NCI-H1417 (cell line): ENCODE results near the gene BEX4.
"Not testable (repeated sequence)": the region's sequence is repeated elsewhere in the genome, so short reads cannot be mapped to it uniquely, and the experiment has no call there.

ENCODE experiments used
- DNase-seq, 3 experiments: peaks; one replicate each; lab custom pipeline; 2025; lab: John Stamatoyannopoulos, UW

The BEX4 gene, protein sequence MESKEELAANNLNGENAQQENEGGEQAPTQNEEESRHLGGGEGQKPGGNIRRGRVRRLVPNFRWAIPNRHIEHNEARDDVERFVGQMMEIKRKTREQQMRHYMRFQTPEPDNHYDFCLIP

DNA sequence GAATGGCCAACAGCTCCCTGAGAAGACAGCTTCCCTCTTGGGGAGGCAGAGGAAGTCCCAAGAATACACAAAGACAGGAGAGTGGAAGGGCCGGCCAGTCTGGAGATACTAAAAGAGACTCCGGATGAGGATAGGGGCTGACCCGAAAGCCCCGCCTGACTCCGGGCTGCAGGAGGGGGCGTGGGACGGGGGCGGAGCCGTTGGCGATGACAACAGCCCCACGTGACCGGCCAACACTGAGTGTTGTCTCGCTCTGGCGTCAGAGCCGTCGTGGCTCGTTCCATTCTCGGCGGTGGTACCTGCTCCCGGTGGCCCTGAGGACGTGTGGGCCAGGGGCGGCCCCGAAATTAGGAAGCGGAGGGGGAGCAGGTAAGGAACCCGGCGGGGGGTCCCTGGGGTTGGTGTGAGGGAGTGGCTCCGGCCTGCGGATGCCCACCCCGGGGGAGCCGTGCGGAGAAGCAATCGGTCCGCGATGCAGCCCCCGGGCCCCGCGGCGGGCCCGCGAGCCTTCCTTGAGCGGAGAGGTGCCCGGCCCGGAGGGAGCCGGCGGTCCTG, at the start of gene BEX4:
BEX4 (plus strand) TSS at position 239 of the 555 bp plus-strand sequence. CDS start 1,046 bp downstream, outside the sequence.
- DNase-seq, result peak; percentile 53 to 84 (median 77)

DNA sequence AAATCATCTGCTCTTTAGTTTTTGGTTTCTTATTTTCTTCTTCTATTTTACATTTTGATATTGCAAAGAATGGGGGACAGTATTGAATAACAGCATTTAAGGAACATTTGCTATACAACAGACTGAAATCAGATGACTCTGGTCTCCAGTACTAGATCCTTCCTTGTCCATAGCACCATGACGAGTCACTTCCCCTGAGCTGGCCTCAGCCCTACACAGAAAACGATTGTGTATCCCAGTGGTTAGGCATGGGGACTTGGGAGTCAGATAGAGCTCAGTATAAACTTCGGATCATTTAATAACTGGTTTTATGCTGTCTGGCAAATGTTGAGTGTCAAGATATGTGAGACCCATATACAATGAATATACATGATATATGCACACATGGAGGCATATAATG, 44.7 kb upstream of the BEX4 start:
- DNase-seq, result no peak

DNA sequence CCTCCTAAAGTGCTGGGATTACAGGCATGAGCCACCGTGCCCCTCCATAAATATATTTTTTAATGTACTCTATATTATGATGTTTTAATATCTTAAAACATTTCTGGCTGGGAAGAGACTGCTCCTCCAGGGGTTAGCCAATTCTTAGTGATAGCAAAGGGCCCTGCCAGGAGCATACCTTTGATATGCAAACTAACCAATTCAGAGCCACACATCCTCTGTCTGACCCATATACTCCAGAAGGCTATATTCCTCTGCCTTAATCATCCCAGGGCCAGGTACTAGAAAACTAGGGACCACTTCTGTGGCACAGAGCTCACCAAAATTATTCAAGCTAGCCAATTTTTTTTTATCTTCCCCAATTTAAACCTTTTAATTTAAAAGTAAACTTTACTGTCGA, 43.6 kb upstream of the BEX4 start:
- DNase-seq, result no peak

DNA sequence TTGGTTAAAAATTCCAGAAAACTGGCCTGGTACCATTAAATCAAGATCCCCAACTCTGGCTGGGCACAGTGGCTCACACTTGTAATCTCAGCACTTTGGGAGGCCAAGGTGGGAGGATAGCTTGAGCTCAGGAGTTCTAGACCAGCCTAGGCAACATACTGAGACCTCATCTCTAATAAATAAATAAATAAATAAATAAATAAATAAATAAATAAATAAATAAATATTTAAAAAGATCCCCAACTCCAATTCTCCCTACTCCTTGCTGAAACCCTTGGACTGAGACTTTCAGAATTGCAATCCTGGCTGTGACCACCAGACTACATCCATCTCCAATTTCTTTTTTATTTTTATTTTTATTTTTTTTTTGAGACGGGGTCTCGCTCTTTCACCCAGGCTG, 39.7 kb upstream of the BEX4 start:
- not testable (repeated sequence) for DNase-seq

DNA sequence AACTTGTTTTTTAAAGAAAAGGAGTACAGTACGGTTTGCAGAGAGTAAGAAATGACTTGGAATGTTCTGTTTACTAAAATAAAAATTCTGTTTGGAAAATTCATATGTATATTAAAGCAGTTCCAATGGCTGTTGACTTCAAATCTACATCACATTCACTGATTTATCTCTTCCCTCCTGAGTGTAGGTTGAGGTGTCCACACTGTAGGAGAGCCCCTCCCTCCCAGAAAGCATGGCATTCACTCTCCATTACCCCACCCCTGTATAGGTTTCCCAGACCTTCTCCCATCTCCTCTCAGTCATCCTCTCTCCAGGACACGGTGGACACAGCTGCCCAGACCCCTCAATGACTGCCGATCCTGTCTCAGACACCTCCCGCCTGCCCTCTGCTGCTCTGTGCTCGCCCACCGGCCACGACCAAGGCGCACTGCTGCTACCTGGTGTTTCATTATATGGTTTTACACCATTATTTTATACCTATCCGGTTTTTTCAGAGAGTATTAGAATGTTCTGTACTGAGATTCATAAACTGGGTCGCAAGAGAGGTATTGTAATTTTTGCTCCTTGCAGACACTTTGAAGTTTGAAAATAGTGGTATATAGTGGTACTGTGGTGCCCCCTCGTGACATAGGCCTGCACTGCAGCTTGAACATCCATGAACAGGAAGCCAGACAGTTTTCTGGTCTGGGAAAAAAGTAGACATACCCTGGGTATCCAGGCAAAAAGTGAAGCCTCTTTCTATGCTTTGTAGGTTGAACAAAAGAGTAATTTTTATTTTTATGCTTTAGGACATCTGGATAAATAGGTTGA, 38.8 kb upstream of the BEX4 start:
- peak; percentile 39 to 73 (median 56) for DNase-seq

DNA sequence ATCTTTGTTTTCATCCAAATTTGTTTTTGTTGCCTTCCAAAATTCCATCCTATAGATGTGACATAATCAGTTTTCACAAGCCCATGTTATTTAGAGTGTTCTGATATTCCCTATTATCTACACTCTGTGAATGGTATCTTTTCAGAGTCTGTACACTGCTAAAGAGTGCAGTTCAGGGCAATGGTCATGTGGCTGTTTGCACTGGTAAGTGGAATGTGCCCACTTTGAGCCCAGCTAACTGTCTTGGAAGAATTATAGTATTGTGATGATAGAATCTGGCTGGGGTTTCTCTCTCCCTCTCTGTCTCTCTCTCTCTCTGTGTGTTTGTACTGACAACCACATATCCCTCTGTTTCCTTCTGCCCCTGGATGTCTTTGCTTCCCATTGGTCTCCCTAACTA, 37.4 kb upstream of the BEX4 start:
- DNase-seq, result no peak

DNA sequence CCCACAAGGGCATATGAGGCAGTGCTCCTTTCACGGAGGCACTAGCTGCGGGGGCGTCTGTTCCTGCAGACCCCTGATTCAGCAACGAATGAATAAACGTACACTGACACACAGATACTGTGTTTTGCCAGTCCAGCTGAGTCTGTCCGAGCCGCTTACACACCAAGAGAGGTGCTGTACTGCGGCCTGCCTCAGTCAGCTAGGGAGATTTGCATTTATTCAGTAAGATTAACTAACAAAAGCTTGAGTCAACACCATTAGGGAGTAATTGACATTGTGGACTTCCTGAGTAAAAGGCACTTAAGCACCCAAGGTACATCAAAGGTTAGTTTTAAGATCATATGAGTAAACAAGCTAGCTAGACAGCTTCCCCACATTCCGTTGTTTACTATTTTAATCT, 31.0 kb upstream of the BEX4 start:
- peak in 2 of 3 experiments; percentile 15 to 73 for DNase-seq

DNA sequence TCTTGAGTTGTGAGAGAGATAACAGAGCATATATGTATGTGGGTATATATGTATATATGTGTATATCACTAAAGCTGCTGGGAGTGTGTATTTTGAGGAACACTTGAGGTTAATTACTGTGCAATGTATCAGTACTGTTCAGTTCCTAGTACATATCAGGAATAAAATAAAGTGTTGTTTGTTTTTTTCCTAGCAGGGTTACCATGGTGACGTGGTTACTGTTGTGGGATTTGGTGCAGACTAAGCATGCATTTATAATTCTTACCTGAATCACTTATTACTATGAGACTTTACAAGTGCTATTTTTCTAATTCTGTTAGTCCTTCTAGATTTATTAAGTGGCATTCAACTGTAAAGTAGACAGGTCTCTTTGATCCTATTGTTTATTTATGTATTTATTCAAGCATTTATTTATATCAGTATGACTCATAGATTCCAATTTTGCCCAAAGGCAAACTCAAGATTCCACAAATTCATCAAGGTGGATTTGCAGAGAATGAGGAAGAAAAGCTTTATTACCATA, 26.9 kb upstream of the BEX4 start:
- DNase-seq, result peak in 1 of 3 experiments; percentile 51

DNA sequence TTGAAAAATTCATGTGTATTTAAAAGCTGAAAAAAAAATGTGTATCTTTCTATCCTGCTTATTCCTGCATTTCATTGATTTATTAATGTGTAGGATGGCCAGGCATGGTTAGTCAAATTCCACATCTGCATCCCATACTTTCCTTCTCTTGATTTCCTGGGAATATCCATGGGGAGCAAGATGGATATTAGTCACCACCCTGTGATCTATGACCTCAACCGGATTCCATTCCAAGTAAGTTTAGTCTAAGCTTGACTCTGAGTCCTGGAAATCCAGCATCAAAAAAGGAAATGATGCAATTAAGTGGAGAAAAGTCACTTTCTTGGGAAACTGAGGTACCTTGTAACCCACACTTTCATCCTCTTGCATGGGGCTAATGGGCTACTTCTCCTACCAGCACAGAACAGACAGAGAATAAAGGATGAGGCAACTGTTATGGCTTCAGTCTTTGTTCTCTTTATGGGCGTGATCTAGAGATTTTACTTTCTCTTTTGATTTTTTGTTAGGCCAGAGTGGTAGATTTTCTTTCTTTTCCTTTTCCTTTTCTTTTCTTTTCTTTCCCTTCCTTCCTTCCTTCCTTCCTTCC, 17.1 kb upstream of the BEX4 start:
- no peak for DNase-seq

DNA sequence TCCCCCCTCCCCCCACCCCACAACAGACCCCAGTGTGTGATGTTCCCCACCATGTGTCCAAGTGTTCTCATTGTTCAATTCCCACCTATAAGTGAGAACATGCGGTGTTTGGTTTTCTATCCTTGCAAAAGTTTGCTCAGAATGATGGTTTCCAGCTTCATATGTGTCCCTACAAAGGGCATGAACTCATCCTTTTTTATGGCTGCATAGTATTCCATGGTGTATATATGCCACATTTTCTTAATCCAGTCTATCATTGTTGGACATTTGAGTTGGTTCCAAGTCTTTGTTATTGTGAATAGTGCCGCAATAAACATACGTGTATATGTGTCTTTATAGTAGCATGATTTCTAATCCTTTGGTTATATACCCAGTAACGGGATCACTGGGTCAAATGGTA, 16.2 kb upstream of the BEX4 start:
- not testable (repeated sequence) for DNase-seq

DNA sequence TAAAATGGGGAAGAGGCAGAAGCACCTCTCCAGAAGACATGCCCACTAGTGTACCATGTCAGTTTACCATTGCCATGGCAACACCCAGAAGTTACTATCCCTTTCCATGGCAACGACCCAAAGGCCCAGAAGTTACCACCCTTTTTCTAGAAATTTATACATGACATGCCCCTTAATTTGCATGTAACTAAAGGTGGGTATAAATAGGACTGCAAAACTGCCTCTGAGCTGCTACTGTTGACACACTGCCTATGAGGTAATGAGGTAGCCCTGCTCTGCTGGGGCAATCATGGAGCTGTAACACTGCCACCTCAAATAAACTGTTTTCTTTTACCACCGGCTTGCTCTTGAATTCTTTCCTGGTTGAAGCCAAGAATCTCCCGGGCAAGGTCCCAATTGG, 13.9 kb upstream of the BEX4 start:
- no peak for DNase-seq

DNA sequence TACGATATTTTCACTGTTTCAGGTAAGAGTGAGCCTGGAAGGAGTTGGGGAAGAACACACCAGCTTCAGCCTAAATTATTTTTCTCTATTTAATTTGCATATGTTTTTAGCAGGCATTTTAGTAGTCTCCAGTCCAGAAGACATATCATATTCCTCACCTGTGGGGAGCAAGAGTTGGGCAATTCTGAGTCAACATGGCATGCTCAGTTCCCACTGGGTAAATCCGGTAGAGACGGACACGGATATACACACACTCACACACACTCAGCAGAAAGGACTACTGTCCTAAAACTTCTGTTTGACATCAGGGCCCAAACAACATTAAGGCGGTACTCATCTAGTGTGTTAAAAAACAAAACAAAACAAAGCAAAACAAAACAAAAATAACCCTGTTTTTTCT, 4.9 kb upstream of the BEX4 start:
- DNase-seq, result no peak

DNA sequence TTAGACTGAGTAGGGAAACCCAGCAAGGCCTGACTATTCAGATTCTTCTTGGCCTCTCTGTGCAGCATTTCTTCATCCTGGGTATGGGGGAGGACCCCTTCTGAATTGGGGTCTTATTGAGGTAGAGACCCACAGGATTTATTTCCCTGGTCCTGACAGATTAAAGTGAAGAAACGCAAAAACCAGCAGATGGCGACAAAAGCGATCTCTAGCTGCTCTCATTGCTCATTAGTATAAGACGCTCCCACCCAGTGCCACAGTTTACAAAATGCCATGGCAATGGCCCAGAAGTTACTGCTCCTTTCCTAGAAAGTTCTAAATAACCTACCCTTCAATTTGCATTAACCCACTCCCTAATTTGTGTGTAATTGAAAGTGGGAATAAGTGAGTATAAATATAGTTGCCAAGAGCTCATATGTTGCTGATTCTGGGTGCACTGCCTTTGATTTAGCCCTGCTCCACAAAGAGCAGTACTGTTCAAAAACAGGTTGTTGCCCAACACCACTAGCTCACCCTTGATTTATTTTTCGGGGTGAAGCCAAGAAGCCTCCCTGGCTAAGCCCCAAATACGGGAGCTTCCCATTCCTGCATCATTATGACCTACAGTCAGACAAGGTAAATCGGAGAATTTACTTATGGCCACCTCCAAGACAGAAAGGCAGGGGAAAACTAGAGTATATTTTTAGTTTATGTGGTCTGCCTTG, 3.7 kb upstream of the BEX4 start:
- peak; percentile 34 to 77 (median 51) for DNase-seq

DNA sequence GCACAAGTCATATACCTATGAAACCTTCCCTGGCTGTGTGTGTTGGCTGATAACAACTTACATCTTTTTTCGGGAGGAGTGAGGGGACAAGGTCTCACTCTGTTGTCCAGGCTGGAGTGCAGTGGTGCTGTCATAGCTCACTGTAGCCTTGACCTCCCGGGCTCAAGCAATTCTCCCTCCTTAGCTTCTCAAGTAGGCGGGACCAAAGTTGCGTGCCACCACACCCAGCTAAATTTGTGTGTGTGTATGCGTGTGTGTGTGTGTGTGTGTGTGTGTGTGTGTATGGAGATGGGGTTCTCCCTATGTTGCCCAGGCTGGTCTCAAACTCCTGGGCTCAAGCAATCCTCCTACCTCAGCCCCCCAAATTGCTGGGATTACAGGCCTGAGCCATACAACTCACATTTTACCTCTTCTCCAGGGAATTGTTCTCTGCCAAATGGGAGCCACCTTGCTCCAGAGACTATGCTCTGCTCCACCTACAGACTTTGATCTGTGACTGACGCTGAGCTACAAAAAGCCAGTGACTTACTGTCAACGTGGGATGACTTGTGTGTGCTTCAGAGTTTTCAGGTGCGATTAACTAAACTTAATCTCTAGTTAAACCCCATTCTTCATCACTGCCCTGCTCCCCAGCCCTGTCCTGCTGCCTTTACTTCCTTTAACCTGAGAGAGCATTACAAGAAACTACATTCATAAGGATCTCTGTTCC, 2.0 kb upstream of the BEX4 start:
- DNase-seq, result no peak

DNA sequence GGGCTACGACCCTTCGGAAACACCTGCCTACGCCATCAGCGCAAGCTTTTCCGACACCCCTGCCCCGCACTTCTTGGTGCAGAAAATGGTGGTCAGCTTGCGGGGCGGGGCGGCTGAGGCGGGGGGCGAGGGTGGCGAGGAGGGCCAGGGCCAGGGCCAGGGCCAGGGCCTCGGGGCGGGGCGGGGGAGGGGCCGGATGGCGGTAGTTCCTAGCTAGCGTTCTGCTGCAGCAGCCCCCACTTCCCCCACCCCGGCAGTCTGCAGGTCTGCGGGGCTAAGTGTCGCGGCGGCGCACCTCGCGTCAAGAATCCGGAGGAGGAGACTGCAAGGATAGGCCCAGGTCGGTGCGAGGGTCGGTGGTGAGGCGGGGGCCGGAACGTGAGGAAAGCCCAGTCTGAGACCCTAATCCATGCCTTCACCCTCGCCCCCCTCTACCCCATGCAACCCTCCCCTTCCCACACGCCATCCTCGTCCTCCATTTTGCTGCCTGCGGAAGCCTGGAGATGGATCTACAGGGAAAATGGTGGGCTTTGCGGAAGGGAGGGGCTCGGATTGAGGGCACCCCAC, 600 bp downstream of the BEX4 start:
- peak; percentile 9 to 77 (median 74) for DNase-seq

DNA sequence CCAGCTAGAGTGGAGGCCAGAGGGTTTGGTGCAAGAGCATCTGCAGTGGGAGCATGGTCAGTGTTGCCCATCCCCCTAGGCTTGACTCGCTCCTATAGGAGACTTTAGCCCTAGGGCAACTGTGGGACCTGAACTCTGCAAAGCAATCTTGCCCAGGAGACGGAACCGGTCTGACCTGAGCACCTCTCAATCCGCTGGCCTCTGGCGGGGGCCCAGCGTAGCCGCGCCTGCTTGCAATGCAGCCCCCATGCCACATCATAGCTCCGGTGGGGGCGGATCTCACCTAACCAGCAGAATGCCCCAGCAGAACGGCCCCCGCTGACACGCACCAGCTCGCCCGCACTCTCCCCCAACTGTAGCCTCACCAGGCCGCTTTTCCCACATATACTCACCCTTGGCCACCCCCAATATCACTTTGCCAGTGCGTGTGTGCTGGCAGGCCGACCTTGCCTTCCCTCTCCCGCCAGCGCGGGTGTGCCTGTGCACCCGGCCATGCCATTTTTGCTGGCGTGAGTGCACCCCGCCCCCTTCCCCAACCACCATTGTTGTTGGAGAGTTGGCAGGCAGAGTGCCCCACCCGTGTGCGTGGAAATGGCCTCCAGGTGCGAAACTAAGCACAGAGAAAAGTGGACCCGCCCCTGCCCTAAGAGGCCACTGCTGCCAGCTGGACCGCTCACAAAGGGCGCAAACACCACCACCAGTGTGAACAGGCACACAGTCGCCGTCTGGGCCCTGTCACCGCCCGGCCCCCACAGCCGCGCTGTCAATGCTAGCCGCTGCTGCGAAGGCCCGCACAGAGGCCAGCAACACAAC, 5.8 kb downstream of the BEX4 start:
- no peak for DNase-seq

DNA sequence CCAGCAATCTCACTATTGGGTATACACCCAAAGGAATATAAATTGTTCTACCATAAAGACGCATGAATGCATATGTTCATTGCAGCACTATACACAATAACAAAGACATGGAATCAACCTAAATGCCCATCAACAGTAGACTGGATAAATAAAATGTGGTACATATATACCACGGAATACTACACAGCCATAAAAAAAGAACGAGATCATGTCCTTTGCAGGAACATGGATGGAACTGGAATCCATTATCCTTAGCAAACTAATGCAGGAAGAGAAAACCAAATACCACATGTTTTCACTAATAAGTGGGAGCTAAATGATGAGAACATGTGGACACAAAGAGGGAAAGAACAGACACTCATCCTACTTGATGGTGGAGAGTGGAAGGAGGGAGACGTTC, 11.0 kb downstream of the BEX4 start:
- not testable (repeated sequence) for DNase-seq

DNA sequence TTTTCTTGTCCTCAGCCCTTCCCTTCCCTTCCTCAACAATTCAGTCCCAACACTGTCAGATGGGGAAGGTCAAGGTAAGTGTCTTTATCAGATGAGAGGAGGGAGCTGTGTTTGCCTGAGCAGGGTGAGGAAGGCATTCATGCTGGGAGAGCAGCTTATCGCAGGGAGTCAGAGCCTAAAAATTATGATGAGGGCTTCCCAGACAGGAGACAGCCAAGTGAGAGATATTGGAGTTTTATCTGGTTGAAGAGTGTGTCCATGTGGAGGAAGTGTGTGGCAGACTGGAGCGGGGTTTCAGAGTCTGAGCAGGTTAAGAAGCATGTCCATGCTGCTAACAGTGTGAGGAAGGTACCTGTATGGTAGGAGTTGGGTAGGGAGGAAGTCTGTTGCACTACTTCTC, 18.4 kb downstream of the BEX4 start:
- no peak for DNase-seq

DNA sequence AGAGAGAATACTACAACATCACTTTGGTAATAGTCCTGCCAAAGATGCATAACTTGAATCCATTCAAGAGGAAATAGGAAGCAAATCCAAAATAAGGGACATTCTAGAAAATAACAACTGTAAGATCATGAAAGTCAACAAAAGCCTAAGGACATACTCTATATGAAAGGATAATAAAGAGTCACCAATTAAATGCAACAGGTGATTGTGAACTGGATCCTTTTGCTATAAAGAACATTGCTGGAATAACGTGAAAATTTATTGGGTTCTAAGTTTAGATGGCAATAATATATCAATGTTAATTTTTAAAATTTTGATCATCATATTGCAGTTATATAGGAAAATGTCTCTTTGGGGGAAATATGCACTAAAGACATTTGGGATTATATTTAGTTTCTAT, 20.0 kb downstream of the BEX4 start:
- no peak for DNase-seq

DNA sequence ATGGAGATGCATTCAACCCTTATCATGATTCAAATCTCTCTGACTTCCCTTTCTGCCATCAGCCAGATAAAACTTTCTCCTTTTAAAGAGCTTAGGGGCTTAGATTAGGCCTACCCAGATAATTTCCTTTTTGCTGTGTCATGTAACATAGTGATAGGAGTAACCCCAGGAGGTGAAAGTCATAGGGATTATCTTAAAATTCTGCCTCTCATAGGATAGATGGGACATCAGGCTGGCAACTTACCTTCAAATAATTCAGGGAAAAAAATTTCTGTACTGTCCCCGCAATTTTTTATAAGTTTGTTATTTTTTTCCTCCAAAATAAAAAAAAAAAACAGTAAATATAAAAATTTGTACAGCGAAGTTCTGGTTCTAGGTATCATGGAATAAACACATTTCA, 20.7 kb downstream of the BEX4 start:
- not testable (repeated sequence) for DNase-seq
